ENCODE measurements around the gene AOAH.

AOAH gene

GRCh38 chr7:36547416-36547815 is 176.9 kb downstream of the AOAH start:
- DNase-seq (ENCODE audit: low read depth): no peak
- no peak overlapping the region for H3K4me3 ChIP-seq (ENCODE audit: low read length)
- TF ChIP-seq CTCF (conservative IDR thresholded peaks at IDR 0.05; ENCODE audit: low read depth, low read length): no peak

- DNase-seq (ENCODE audit: low read depth): no peak
- H3K4me3 ChIP-seq (ENCODE audit: low read length): no peak overlapping the region
- TF ChIP-seq CTCF (conservative IDR thresholded peaks at IDR 0.05; ENCODE audit: low read depth, low read length): no peak
These were observed 178.0 kb downstream of the AOAH start for GRCh38 chr7:36546331-36546730.

- DNase-seq (ENCODE audit: low read depth): no peak
- no peak for TF ChIP-seq CTCF (conservative IDR thresholded peaks at IDR 0.05; ENCODE audit: low read depth, low read length)
- H3K4me3 ChIP-seq (ENCODE audit: low read length): no peak overlapping the region
These were observed 179.0 kb downstream of the AOAH start for GRCh38 chr7:36545291-36545690.

- TF ChIP-seq CTCF (conservative IDR thresholded peaks at IDR 0.05; ENCODE audit: low read depth, low read length): no peak
These were observed 186.2 kb downstream of the AOAH start for GRCh38 chr7:36538126-36538525.

GRCh38 chr7:36535866-36536664 is 188.2 kb downstream of the AOAH start:
- H3K4me3 ChIP-seq (ENCODE audit: low read length): no peak overlapping the region
- no peak for TF ChIP-seq CTCF (conservative IDR thresholded peaks at IDR 0.05; ENCODE audit: low read depth, low read length)

More at GRCh38 chr7:36538126-36538525, 186.2 kb downstream of the AOAH start:
- DNase-seq (ENCODE audit: low read depth): no peak
- no peak overlapping the region for H3K4me3 ChIP-seq (ENCODE audit: low read length)

GRCh38 chr7:36533717-36534116 is 190.6 kb downstream of the AOAH start:
- no peak for TF ChIP-seq CTCF (conservative IDR thresholded peaks at IDR 0.05; ENCODE audit: low read depth, low read length)
- H3K4me3 ChIP-seq (ENCODE audit: low read length): no peak overlapping the region
- no peak for DNase-seq (ENCODE audit: low read depth)

More at GRCh38 chr7:36535866-36536664, 188.2 kb downstream of the AOAH start:
- DNase-seq (ENCODE audit: low read depth): no peak

- DNase-seq (ENCODE audit: low read depth): no peak
- no peak for TF ChIP-seq CTCF (conservative IDR thresholded peaks at IDR 0.05; ENCODE audit: low read depth, low read length)
- H3K4me3 ChIP-seq (ENCODE audit: low read length): no peak overlapping the region
These were observed 191.3 kb downstream of the AOAH start for GRCh38 chr7:36532981-36533499.
